RWPE1 (cell line): ENCODE measurements around the gene NHS.
"Not testable (repeated sequence)": the region's sequence is repeated elsewhere in the genome, so short reads cannot be mapped to it uniquely, and the experiment has no call there.

ENCODE experiments used
- CTCF ChIA-PET: fragments of 350-600 bp; sonication (Branson Sonifier 250); formaldehyde crosslinking; extraction: SDS; loops from one replicate; lab custom pipeline; 2021; lab: Yijun Ruan, JAX
- POLR2A ChIA-PET: fragments of 400-600 bp; formaldehyde crosslinking; extraction: SDS; loops from one replicate; lab custom pipeline; 2020; ENCODE audit warnings: antibody characterized with exemption; ENCODE audit not compliant: low non-redundant PET; lab: Yijun Ruan, JAX
- DNase-seq: peaks from one replicate; pipeline ENCODE4 v3.0.0; 2012; ENCODE audit warnings: low spot score
- H3K27ac ChIP-seq: fragments of 450-650 bp; 2 replicates; pipeline ENCODE4 v1.5.1; 2017
- CTCF ChIP-seq: fragments of 450-650 bp; conservative IDR thresholded peaks from 2 replicates; pipeline ENCODE4 v1.5.1; 2017; ENCODE audit warnings: low read depth, mild to moderate bottlenecking

NHS gene

GRCh38 chrX:17497193-17497592 lies 122.2 kb downstream of the NHS start:
- CTCF ChIA-PET: no interaction called here
- no peak for DNase-seq
- H3K27ac ChIP-seq: no peak overlapping the region
- no peak for TF ChIP-seq CTCF
- POLR2A ChIA-PET: no interaction called here

- H3K27ac ChIP-seq: no peak overlapping the region
- no peak for TF ChIP-seq CTCF
- POLR2A ChIA-PET: no interaction called here
- CTCF ChIA-PET: no interaction called here
- no peak for DNase-seq
Observed at GRCh38 chrX:17499512-17499911, 124.5 kb downstream of the NHS start.

GRCh38 chrX:17500145-17500579 lies 125.2 kb downstream of the NHS start:
- DNase-seq: no peak
- CTCF ChIA-PET: no interaction called here
- TF ChIP-seq CTCF: no peak
- POLR2A ChIA-PET: no interaction called here
- H3K27ac ChIP-seq: no peak overlapping the region

GRCh38 chrX:17501746-17502145 lies 126.7 kb downstream of the NHS start:
- ChIA-PET CTCF (no interaction called here), POLR2A (no interaction called here)
- no peak overlapping the region for H3K27ac ChIP-seq

GRCh38 chrX:17506352-17506751 lies 131.4 kb downstream of the NHS start:
- CTCF ChIA-PET, POLR2A ChIA-PET, H3K27ac ChIP-seq, DNase-seq: not testable (repeated sequence)

More at GRCh38 chrX:17501746-17502145, 126.7 kb downstream of the NHS start:
- no peak for DNase-seq
- TF ChIP-seq CTCF: no peak

GRCh38 chrX:17511556-17511955 lies 136.6 kb downstream of the NHS start:
- ChIA-PET CTCF (no interaction called here), POLR2A (no interaction called here)
- TF ChIP-seq CTCF: no peak
- DNase-seq: no peak
- no peak overlapping the region for H3K27ac ChIP-seq

- POLR2A ChIA-PET: no interaction called here
Observed at GRCh38 chrX:17519358-17519757, 144.4 kb downstream of the NHS start.

More at GRCh38 chrX:17519358-17519757, 144.4 kb downstream of the NHS start:
- CTCF ChIA-PET: no interaction called here
- no peak for TF ChIP-seq CTCF
- H3K27ac ChIP-seq: no peak overlapping the region
- DNase-seq: no peak
